K562 (cell line): ENCODE results near the gene CD99L2. TPM values are rescaled to one million over a fixed set of nuclear protein-coding genes. Genes with fewer than 3 reads are reported as not detected.

Experiments
- ATAC-seq: fragments of 200-7000 bp; cut with Tn5 transposase; 3 replicates; pipeline ENCODE4 v1.9.1; 2020; ENCODE audit warnings: moderate library complexity
- BruUV-seq: library from RNA; stranded (reverse); fragments of 400-500 nt; replicated peaks from 2 replicates; lab custom pipeline; 2021; lab: Mats Ljungman, UMichigan
- CTCF ChIA-PET: fragments of 300-600 bp; formaldehyde crosslinking; extraction: SDS; loops from one replicate; lab custom pipeline; 2021; ENCODE audit warnings: low intra/inter-chr PET ratio; lab: Yijun Ruan, JAX
- POLR2A ChIA-PET: fragments of 300-600, 350-650 bp; sonication (Branson Sonifier 250); formaldehyde crosslinking; extraction: SDS; loops from one replicate; lab custom pipeline; 2021; ENCODE audit warnings: antibody characterized with exemption, inconsistent platforms; lab: Yijun Ruan, JAX
- DNase-seq, 4 experiments: peaks; one replicate each; pipeline versions ENCODE4 v3.0.0 to v3.0.0-alpha.2; 2011 to 2018; ENCODE audit warnings: low spot score in 3 of 4, mixed read lengths in 3 of 4; ENCODE audit errors: extremely low read depth in 1 of 4
- FAIRE-seq: peaks from 2 replicates; lab custom pipeline; 2011; peaks lifted over from hg19 to GRCh38; lab: Jason Lieb, UNC
- H2AFZ ChIP-seq: 2 replicates; pipeline ENCODE4 v1.6.0; 2011; ENCODE audit warnings: low read depth, low read length, control low read depth, inconsistent platforms
- H3K27ac ChIP-seq: fragments of 200-600 bp; 3 replicates; pipeline ENCODE4 v1.8.0; 2011; ENCODE audit warnings: low read depth, mild to moderate bottlenecking, control low read depth, inconsistent platforms, low read length, moderate library complexity, mixed read lengths; ENCODE audit errors: extremely low read depth
- H3K27me3 ChIP-seq, 2 experiments: fragments of 300-600 bp in 1 of 2; 2 replicates in 1 of 2; 3 replicates in 1 of 2; pipeline versions ENCODE4 v1.6.0 to v1.8.0; 2011; ENCODE audit warnings: inconsistent platforms in 2 of 2, low read length in 2 of 2, mild to moderate bottlenecking in 1 of 2, mixed read lengths in 1 of 2, moderate library complexity in 1 of 2; ENCODE audit not compliant: control insufficient read depth in 2 of 2, insufficient read depth in 2 of 2
- H3K36me3 ChIP-seq: fragments of 300-600 bp; 3 replicates; pipeline ENCODE4 v1.8.0; 2011; ENCODE audit warnings: mild to moderate bottlenecking, low read length, inconsistent platforms; ENCODE audit not compliant: control insufficient read depth, insufficient read depth
- H3K4me1 ChIP-seq, 2 experiments: fragments of 200-600 bp in 1 of 2; replicated peaks in 1 of 2; 2 replicates in 1 of 2; 3 replicates in 1 of 2; pipeline versions ENCODE4 v1.5.1 to v1.8.0; 2011; ENCODE audit warnings: inconsistent platforms in 2 of 2, low read length in 2 of 2, mild to moderate bottlenecking in 1 of 2, mixed read lengths in 1 of 2, moderate library complexity in 1 of 2; ENCODE audit not compliant: control insufficient read depth in 2 of 2, insufficient read depth in 2 of 2
- H3K4me2 ChIP-seq: 2 replicates; pipeline ENCODE4 v1.6.1; 2011; ENCODE audit warnings: low read length, control low read depth, inconsistent platforms, mixed read lengths; ENCODE audit not compliant: insufficient read depth
- H3K4me3 ChIP-seq: fragments of 200-600 bp; sonication (generic), shearing (Covaris generic); 2 replicates; pipeline ENCODE4 v1.5.1; 2016; ENCODE audit warnings: control low read depth, inconsistent platforms
- H3K79me2 ChIP-seq: fragments of 200-600 bp; 3 replicates; pipeline ENCODE4 v1.8.0; 2011; ENCODE audit warnings: low read length, inconsistent platforms; ENCODE audit not compliant: control insufficient read depth, insufficient read depth
- H3K9ac ChIP-seq, 2 experiments: 2 replicates each; pipeline versions ENCODE4 v1.6.0 to v1.6.1; 2011; ENCODE audit warnings: low read depth in 2 of 2, low read length in 2 of 2, control low read depth in 1 of 2, inconsistent platforms in 1 of 2, mild to moderate bottlenecking in 1 of 2, mixed read lengths in 1 of 2; ENCODE audit not compliant: insufficient read depth in 1 of 2
- H3K9me1 ChIP-seq: one replicate; pipeline ENCODE4 v1.6.0; 2011; ENCODE audit warnings: inconsistent platforms, mild to moderate bottlenecking, low read length, moderate library complexity; ENCODE audit not compliant: control insufficient read depth, insufficient read depth
- H3K9me3 ChIP-seq: replicated peaks from 2 replicates; pipeline ENCODE4 v1.5.1; 2011; ENCODE audit warnings: low read depth, low read length, inconsistent platforms; ENCODE audit not compliant: control insufficient read depth, insufficient read depth
- H4K20me1 ChIP-seq: replicated peaks from 2 replicates; pipeline ENCODE4 v1.6.1; 2011; ENCODE audit warnings: low read length, inconsistent platforms, mixed read lengths; ENCODE audit not compliant: control insufficient read depth, insufficient read depth
- ATF4 ChIP-seq: fragments of 450-650 bp; formaldehyde crosslinking; IDR thresholded peaks from 2 replicates; pipeline ENCODE4 v1.4.0; 2022; ENCODE audit warnings: mild to moderate bottlenecking, moderate library complexity
- FOS ChIP-seq: IDR thresholded peaks from 3 replicates; pipeline ENCODE4 v1.6.1; 2011; ENCODE audit not compliant: insufficient read length; ENCODE audit errors: extremely low read depth
- NCOA6 ChIP-seq: fragments of 450-650 bp; IDR thresholded peaks from 2 replicates; pipeline ENCODE4 v1.6.1; 2017; ENCODE audit warnings: mild to moderate bottlenecking
- RBM14 ChIP-seq: fragments of 200-400 bp; formaldehyde crosslinking; IDR thresholded peaks from 2 replicates; pipeline ENCODE4 v1.6.1; 2018; ENCODE audit warnings: low read depth, mild to moderate bottlenecking, low read length, moderate library complexity, borderline replicate concordance; ENCODE audit not compliant: insufficient read depth
- SIN3A ChIP-seq, 2 experiments: fragments of 150-350 bp in 1 of 2; IDR thresholded peaks; 2 replicates each; pipeline ENCODE4 v1.6.1; 2011 to 2016; ENCODE audit warnings: borderline replicate concordance in 2 of 2, low read depth in 2 of 2, low read length in 2 of 2, mild to moderate bottlenecking in 2 of 2, moderate library complexity in 2 of 2; ENCODE audit not compliant: control insufficient read depth in 1 of 2
- SMAD3 ChIP-seq: fragments of 450-650 bp; formaldehyde crosslinking; conservative IDR thresholded peaks from 2 replicates; pipeline ENCODE4 v1.4.0; 2020; ENCODE audit warnings: mild to moderate bottlenecking
- TSC22D4 ChIP-seq: fragments of 450-650 bp; IDR thresholded peaks from 2 replicates; pipeline ENCODE4 v1.6.1; 2016; ENCODE audit warnings: missing genetic modification characterization, missing biosample characterization, control low read depth
- ZNF175 ChIP-seq: fragments of 200-800 bp; sonication (Bioruptor generic); IDR thresholded peaks from 2 replicates; pipeline ENCODE4 v1.6.1; 2016; ENCODE audit warnings: low read depth, mild to moderate bottlenecking, missing genetic modification characterization, missing compliant biosample characterization
- ZNF551 ChIP-seq: fragments of 250-450 bp; sonication (Bioruptor Pico); IDR thresholded peaks from 2 replicates; pipeline ENCODE4 v1.5.0; 2021; ENCODE audit warnings: mild to moderate bottlenecking, moderate library complexity
- ZNF668 ChIP-seq: fragments of 250-450 bp; sonication (Bioruptor Pico); IDR thresholded peaks from 2 replicates; pipeline ENCODE4 v1.8.0; 2022; ENCODE audit warnings: mild to moderate bottlenecking, inconsistent platforms
- ZZZ3 ChIP-seq: fragments of 450-650 bp; IDR thresholded peaks from 2 replicates; pipeline ENCODE4 v1.6.1; 2016; ENCODE audit warnings: antibody characterized with exemption, mild to moderate bottlenecking, moderate library complexity
- WGBS: fragments of 100-300 bp; shearing (Covaris generic); methylation state at CpG from one replicate; pipeline ENCODE4 v1.1.6; 2016; ENCODE audit warnings: low coverage, mixed read lengths; ENCODE audit not compliant: insufficient coverage; ENCODE audit errors: missing lambda C conversion rate; 5-methylcytosine and 5-hydroxymethylcytosine counted together
- in situ Hi-C: fragments of 300-500 bp; cut with MboI; formaldehyde crosslinking; loops from 4 replicates; pipeline ENCODE4 v1.15.0; 2018; ENCODE audit warnings: inconsistent platforms, mixed read lengths
- intact Hi-C: fragments of 100-400 bp; cut with micrococcal nuclease; formaldehyde crosslinking; loops from 2 replicates; pipeline ENCODE4 v1.14.2; 2022
- polyA plus RNA-seq, 8 experiments: library from polyadenylated mRNA; depleted of rRNA in 4 of 8; stranded (reverse) in 5 of 8; unstranded in 3 of 8; fragments of >200 nt; fragmentation: Nextera tagmentation in 2 of 8; fragmentation: Illumina TruSeq in 1 of 8; extraction: Ambion mirVana in 2 of 8; extraction: Trizol in 1 of 8; gene quantifications; 2 replicates each; pipeline versions ENCODE4 v1.2.1 to v1.2.3, GENCODE V29; 2011 to 2014; ENCODE audit warnings: inconsistent platforms in 1 of 8, missing spikeins in 1 of 8
- total RNA-seq, 7 experiments: library from RNA; depleted of rRNA in 6 of 7; stranded (reverse); fragments of >200 nt in 6 of 7; fragmentation: Illumina TruSeq in 2 of 7; extraction: Trizol in 2 of 7; gene quantifications; 2 replicates each; pipeline versions ENCODE4 v1.2.1 to v1.2.3, GENCODE V29; 2011 to 2021; ENCODE audit warnings: low replicate concordance in 1 of 7
- TF ChIP-seq, protein P1 (sequence below), 2 experiments: fragments of 450-650 bp; IDR thresholded peaks; 2 replicates each; pipeline ENCODE4 v1.6.1; 2016
- TF ChIP-seq, protein P2 (sequence below): sonication (generic); formaldehyde crosslinking; IDR thresholded peaks from 2 replicates; pipeline ENCODE4 v1.8.1; 2022; ENCODE audit warnings: missing genetic modification reagents

The CD99L2 gene
- total and polyA plus RNA-seq, 9 of the 15 experiments (the other 6 are each of a cell fraction or from before 2014, with no cell fraction given) = 0.76 to 19.0 (median 11.9) TPM

DNA sequence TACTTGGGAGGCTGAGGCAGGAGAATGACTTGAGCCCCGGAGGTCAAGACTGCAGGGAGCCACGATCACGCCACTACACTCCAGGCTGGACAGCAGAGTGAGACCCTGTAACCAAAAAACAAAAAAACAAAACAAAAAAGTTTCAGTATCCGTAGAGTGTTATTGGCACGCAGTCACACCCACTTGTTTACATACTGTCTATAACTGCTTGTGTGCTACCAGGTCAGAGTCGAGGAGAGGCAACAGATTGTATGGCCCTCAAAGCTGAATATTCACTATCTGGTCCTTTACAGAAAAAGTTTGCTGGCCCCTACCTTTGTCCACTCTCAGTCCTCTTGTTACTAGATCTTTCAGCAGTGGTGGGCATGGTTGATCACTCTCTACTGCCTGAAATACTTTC, 8.2 kb upstream of the CD99L2 start:
- no peak overlapping the region for H3K9ac ChIP-seq
- ATAC-seq (no peak), FAIRE-seq (no peak), DNase-seq (no peak)
- in situ Hi-C loops = no loop called here
- no peaks in the 10 kb centered on the region for H3K36me3 ChIP-seq
- H4K20me1 ChIP-seq = no peaks in the 10 kb centered on the region
- WGBS = 59% methylated on average over 6 of the region's 6 CpGs
- H3K79me2 ChIP-seq = no peaks in the 10 kb centered on the region
- no peaks in the 10 kb centered on the region for H3K27me3 ChIP-seq
- H3K27ac ChIP-seq = no peak overlapping the region
- ChIA-PET POLR2A (interaction anchor here (0.7 kb wide), 1 partner anchor 112 kb away, joined by 3 read pairs; no protein-coding TSS in a partner anchor), CTCF (no interaction called here)
- H3K4me3 ChIP-seq = no peak overlapping the region
- BruUV-seq = no TSS peak
- H3K9me1 ChIP-seq = no peaks in the 10 kb centered on the region
- peaks cover 4 to 10% of the 10 kb centered on the region in 2 experiments; a peak in 3 of 5 replicates for H3K4me1 ChIP-seq
- TF ChIP-seq, protein P1, sequence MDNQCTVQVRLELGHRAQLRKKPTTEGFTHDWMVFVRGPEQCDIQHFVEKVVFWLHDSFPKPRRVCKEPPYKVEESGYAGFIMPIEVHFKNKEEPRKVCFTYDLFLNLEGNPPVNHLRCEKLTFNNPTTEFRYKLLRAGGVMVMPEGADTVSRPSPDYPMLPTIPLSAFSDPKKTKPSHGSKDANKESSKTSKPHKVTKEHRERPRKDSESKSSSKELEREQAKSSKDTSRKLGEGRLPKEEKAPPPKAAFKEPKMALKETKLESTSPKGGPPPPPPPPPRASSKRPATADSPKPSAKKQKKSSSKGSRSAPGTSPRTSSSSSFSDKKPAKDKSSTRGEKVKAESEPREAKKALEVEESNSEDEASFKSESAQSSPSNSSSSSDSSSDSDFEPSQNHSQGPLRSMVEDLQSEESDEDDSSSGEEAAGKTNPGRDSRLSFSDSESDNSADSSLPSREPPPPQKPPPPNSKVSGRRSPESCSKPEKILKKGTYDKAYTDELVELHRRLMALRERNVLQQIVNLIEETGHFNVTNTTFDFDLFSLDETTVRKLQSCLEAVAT (IDR thresholded peaks at IDR 0.05) = no peak
- no peak for TF ChIP-seq TSC22D4
- no peak for TF ChIP-seq ZNF668 (CRISPR knock-in tag)
- TF ChIP-seq FOS = no peak
- H3K9me3 ChIP-seq = no peaks in the 10 kb centered on the region
- no peak overlapping the region for H2AFZ ChIP-seq
- H3K4me2 ChIP-seq = no peak overlapping the region
- intact Hi-C loops = no loop called here

DNA sequence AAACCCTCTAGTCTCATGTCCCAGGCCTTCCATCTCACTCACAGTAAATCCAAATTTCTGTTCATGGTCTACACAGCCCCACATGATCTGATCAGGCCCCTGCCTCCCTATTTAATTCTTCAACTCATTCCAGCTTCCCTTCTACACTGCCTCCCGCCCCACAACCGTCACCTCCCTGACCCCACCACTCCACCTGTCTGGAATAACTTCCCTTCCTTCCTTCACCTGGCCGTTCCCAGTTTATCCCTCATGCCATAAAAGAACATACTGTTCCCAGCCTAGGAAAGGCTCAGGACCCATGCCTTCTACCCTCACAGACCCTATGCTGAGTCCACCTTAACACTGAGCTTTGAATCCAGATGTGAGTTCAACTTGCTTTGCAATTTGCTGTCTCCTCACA, 6.8 kb upstream of the CD99L2 start:
- Histone ChIP-seq H3K4me3 (no peak overlapping the region), H3K36me3 (no peaks in the 10 kb centered on the region), H3K4me2 (no peak overlapping the region), H3K4me1 (peaks cover 7 to 10% of the 10 kb centered on the region in 2 experiments; a peak in 3 of 5 replicates), H3K9me3 (no peaks in the 10 kb centered on the region), H3K9me1 (no peaks in the 10 kb centered on the region), H3K27ac (no peak overlapping the region), H4K20me1 (no peaks in the 10 kb centered on the region), H3K9ac (no peak overlapping the region), H3K79me2 (no peaks in the 10 kb centered on the region), H3K27me3 (no peaks in the 10 kb centered on the region), H2AFZ (no peak overlapping the region)
- BruUV-seq = no TSS peak
- POLR2A ChIA-PET = no interaction called here
- FAIRE-seq (no peak), ATAC-seq (no peak), DNase-seq (no peak)
- CTCF ChIA-PET = no interaction called here
- intact Hi-C loops = no loop called here
- in situ Hi-C loops = no loop called here
- WGBS = 63% methylated on average over 3 of the region's 3 CpGs
- TF ChIP-seq NCOA6 = no peak
- no peak for TF ChIP-seq ZNF551 (CRISPR knock-in tag)
- TF ChIP-seq RBM14 = no peak
- TF ChIP-seq ZZZ3 = no peak
- no peak for TF ChIP-seq SMAD3 (CRISPR knock-in tag)
- no peak for TF ChIP-seq SIN3A (IDR thresholded peaks at IDR 0.05; ENCODE audit: borderline replicate concordance in 2 of 2, control insufficient read depth in 1 of 2, low read depth in 2 of 2, low read length in 2 of 2)
- TF ChIP-seq, protein P2, sequence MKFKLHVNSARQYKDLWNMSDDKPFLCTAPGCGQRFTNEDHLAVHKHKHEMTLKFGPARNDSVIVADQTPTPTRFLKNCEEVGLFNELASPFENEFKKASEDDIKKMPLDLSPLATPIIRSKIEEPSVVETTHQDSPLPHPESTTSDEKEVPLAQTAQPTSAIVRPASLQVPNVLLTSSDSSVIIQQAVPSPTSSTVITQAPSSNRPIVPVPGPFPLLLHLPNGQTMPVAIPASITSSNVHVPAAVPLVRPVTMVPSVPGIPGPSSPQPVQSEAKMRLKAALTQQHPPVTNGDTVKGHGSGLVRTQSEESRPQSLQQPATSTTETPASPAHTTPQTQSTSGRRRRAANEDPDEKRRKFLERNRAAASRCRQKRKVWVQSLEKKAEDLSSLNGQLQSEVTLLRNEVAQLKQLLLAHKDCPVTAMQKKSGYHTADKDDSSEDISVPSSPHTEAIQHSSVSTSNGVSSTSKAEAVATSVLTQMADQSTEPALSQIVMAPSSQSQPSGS (CRISPR knock-in tag) = no peak
- no peak for TF ChIP-seq ZNF175 (CRISPR knock-in tag)
- no peak for TF ChIP-seq ATF4 (CRISPR knock-in tag)
